ENCODE results near the gene ATG16L2. TPM values are rescaled to one million over a fixed set of nuclear protein-coding genes. Genes with fewer than 3 reads are reported as not detected.
A peak's percentile ranks its signal among the peaks of the same experiment; 100 is the strongest.

The ATG16L2 gene
- total and polyA plus RNA-seq, 10 of the 15 experiments (the other 5 are each of a cell fraction or from before 2014, with no cell fraction given), result 1.9 to 67.7 (median 30.4) TPM

GRCh38 chr11:72826191-72826941, 12.2 kb downstream of the ATG16L2 start:
- Histone ChIP-seq H4K20me1 (ENCODE audit: control insufficient read depth, insufficient read depth) (no peaks in the 10 kb centered on the region), H3K9ac (ENCODE audit: control insufficient read depth, insufficient read depth, low read length) (no peak overlapping the region), H3K4me2 (ENCODE audit: control insufficient read depth, insufficient read depth) (no peak overlapping the region), H3K27ac (ENCODE audit: control insufficient read depth, insufficient read depth) (no peak overlapping the region), H3K27me3 (replicated peaks in 1 of 2; ENCODE audit: control insufficient read depth in 2 of 2, insufficient read depth in 2 of 2, low read length in 1 of 2) (no peaks in the 10 kb centered on the region), H3K4me1 (ENCODE audit: control insufficient read depth, insufficient read depth, low read length) (peaks cover 20% of the 10 kb centered on the region), H2AFZ (ENCODE audit: control insufficient read depth, low read depth, low read length) (no peak overlapping the region), H3K36me3 (ENCODE audit: control insufficient read depth in 2 of 2, insufficient read depth in 2 of 2, low read length in 1 of 2) (peaks cover 15 to 28% of the 10 kb centered on the region in 2 experiments), H3K9me3 (replicated peaks; ENCODE audit: control insufficient read depth, insufficient read depth, low read length) (no peaks in the 10 kb centered on the region; the same call in 2 of the 3 replicates), H3K79me2 (ENCODE audit: control insufficient read depth, insufficient read depth, low read length) (no peaks in the 10 kb centered on the region), H3K4me3 (no peak overlapping the region)
- 87% methylated on average over 15 of the region's 15 CpGs for WGBS (ENCODE audit: insufficient coverage, insufficient replicate concordance, low lambda C conversion rate, missing lambda C conversion rate)
- intact Hi-C loops (cut with micrococcal nuclease; ENCODE audit: unreplicated experiment), result no loop called here
- in situ Hi-C loops (cut with MboI), result loop anchor here (5.0 to 25.0 kb wide), 2 partner anchors 361 to 416 kb away; no protein-coding TSS in a partner anchor
- ChIA-PET SMC1A (ENCODE audit: uncharacterized antibody, unreplicated experiment) (interaction anchor here (0.6 to 1.2 kb wide), 2 partner anchors 101 to 352 kb away, joined by 3 read pairs; no protein-coding TSS in a partner anchor), CTCF (interaction anchor here (8.7 kb wide), 1 partner anchor 352 kb away, joined by 128 read pairs; no protein-coding TSS in a partner anchor), RAD21 (ENCODE audit: unreplicated experiment) (interaction anchor here (0.7 to 0.9 kb wide), 2 partner anchors 351 to 352 kb away, joined by 3 read pairs; no protein-coding TSS in a partner anchor), POLR2A (interaction anchor here (0.6 to 3.5 kb wide), 2 partner anchors 10 to 61 kb away, joined by 3 to 14 read pairs; no protein-coding TSS in a partner anchor)
- peak; percentile 38; the same call in 1 of the 2 replicates for TF ChIP-seq SPI1 (IDR thresholded peaks at IDR 0.05; ENCODE audit: borderline replicate concordance, insufficient read depth, low read depth, low read length)
- no peak for TF ChIP-seq ZNF24 (IDR thresholded peaks at IDR 0.05)
- peak; percentile 57 for TF ChIP-seq POLR2A (IDR thresholded peaks at IDR 0.05; ENCODE audit: low read depth, low read length)
- no peak for TF ChIP-seq RB1 (IDR thresholded peaks at IDR 0.05; ENCODE audit: borderline replicate concordance)
- peak; percentile 37 for TF ChIP-seq NR2F1 (conservative IDR thresholded peaks at IDR 0.05)
- no peak for ATAC-seq
- no TSS peak for BruUV-seq (replicated peaks)
- FAIRE-seq, result no peak
- DNase-seq (ENCODE audit: low read depth, low spot score), result no peak
